ENCODE measurements around the gene TRAF2.

- TF ChIP-seq EZH2 (IDR thresholded peaks at IDR 0.05) (no peak), POLR2AphosphoS5 (IDR thresholded peaks at IDR 0.05; ENCODE audit: borderline replicate concordance, low read depth, low read length) (no peak), FOXP2 (optimal IDR thresholded peaks at IDR 0.05; ENCODE audit: control extremely low read depth, extremely low read length, insufficient read depth) (no peak)
Measured at GRCh38 chr9:136962701-136963248, 76.5 kb downstream of the TRAF2 start.

Data from SK-N-MC (cell line).